Naive B cell (primary cell): ENCODE data around the gene TMEM212. TPM values are rescaled to one million over a fixed set of nuclear protein-coding genes. Genes with fewer than 3 reads are reported as not detected.

ENCODE experiments used
- ATAC-seq, 2 donors: fragments of 150-1000 bp; cut with Tn5 transposase; 2 replicates each; pipeline ENCODE4 v1.10.0; 2021; ENCODE audit warnings: low read depth in 2 of 2, mild to moderate bottlenecking in 2 of 2, moderate library complexity in 2 of 2
- DNase-seq: peaks from one replicate; pipeline ENCODE4 v3.0.0; 2022
- H3K27ac Mint-ChIP-seq, 6 donors: one replicate each; pipeline ENCODE4 v1.8.0; 2020 to 2022; ENCODE audit warnings: mild to moderate bottlenecking in 6 of 6, mixed read lengths in 6 of 6, moderate library complexity in 5 of 6, inconsistent platforms in 2 of 6
- H3K27me3 Mint-ChIP-seq, 3 donors: one replicate each; pipeline ENCODE4 v1.8.0; 2021 to 2022; ENCODE audit warnings: mixed read lengths in 3 of 3, mild to moderate bottlenecking in 1 of 3
- H3K36me3 Mint-ChIP-seq, 2 donors: one replicate each; pipeline ENCODE4 v1.8.0; 2020 to 2022; ENCODE audit warnings: mixed read lengths in 2 of 2, inconsistent platforms in 1 of 2, mild to moderate bottlenecking in 1 of 2
- H3K4me1 Mint-ChIP-seq, 3 donors: one replicate each; pipeline ENCODE4 v1.8.0; 2020 to 2022; ENCODE audit warnings: mixed read lengths in 3 of 3, inconsistent platforms in 1 of 3, mild to moderate bottlenecking in 1 of 3, moderate library complexity in 1 of 3
- H3K4me3 Mint-ChIP-seq, 8 donors: one replicate each; pipeline ENCODE4 v1.8.0; 2020 to 2022; ENCODE audit warnings: mild to moderate bottlenecking in 8 of 8, mixed read lengths in 8 of 8, moderate library complexity in 8 of 8, inconsistent platforms in 2 of 8
- H3K9me3 Mint-ChIP-seq, 7 donors: one replicate each; pipeline ENCODE4 v1.8.0; 2020 to 2022; ENCODE audit warnings: mixed read lengths in 7 of 7, mild to moderate bottlenecking in 5 of 7, inconsistent platforms in 2 of 7, moderate library complexity in 1 of 7
- polyA plus RNA-seq, 6 donors: library from polyadenylated mRNA; unstranded; fragments of 300-500 nt; fragmentation: Illumina TruSeq; gene quantifications; one replicate each; pipeline ENCODE4 v1.2.3, GENCODE V29; 2021; ENCODE audit warnings: low read depth in 6 of 6

The TMEM212 gene
- polyA plus RNA-seq, result not detected

- no peaks in the 10 kb centered on the region for H3K4me1 Mint-ChIP-seq
- DNase-seq, result no peak
- ATAC-seq, result no peak
- H3K4me3 Mint-ChIP-seq, result no peak within 1 kb of the TSS
- peaks cover 0 to 5% (median 4%) of the 10 kb centered on the region in 3 donors for H3K27me3 Mint-ChIP-seq
- no peaks in the 10 kb centered on the region for H3K36me3 Mint-ChIP-seq
- H3K27ac Mint-ChIP-seq, result no peak within 1 kb of the TSS
- H3K9me3 Mint-ChIP-seq, result peaks cover 0 to 4% (median 0%) of the 10 kb centered on the region in 7 donors
Measured at GRCh38 chr3:171842864-171843518, at the start of gene TMEM212. TSS of gene TMEM212 (plus strand) at chr3:171843349. CDS start at chr3:171843384, 35 bp downstream.

GRCh38 chr3:171796625-171797264 lies 46.4 kb upstream of the TMEM212 start:
- Mint-ChIP-seq H3K36me3 (no peaks in the 10 kb centered on the region), H3K27me3 (peaks cover 0 to 7% (median 0%) of the 10 kb centered on the region in 3 donors), H3K4me3 (no peak overlapping the region), H3K9me3 (no peaks in the 10 kb centered on the region), H3K27ac (no peak overlapping the region), H3K4me1 (no peaks in the 10 kb centered on the region)
- DNase-seq, result no peak
- ATAC-seq, result no peak

- no peaks in the 10 kb centered on the region for H3K4me1 Mint-ChIP-seq
- H3K36me3 Mint-ChIP-seq, result no peaks in the 10 kb centered on the region
- no peak overlapping the region for H3K27ac Mint-ChIP-seq
- H3K27me3 Mint-ChIP-seq, result peaks cover 0 to 4% (median 0%) of the 10 kb centered on the region in 3 donors
- ATAC-seq (no peak), DNase-seq (no peak)
- H3K4me3 Mint-ChIP-seq, result no peak overlapping the region
- H3K9me3 Mint-ChIP-seq, result no peaks in the 10 kb centered on the region
Measured at GRCh38 chr3:171797265-171797679, 45.9 kb upstream of the TMEM212 start.

GRCh38 chr3:171797873-171798272 lies 45.3 kb upstream of the TMEM212 start:
- ATAC-seq, result no peak
- Mint-ChIP-seq H3K27ac (no peak overlapping the region), H3K9me3 (no peaks in the 10 kb centered on the region), H3K27me3 (peaks cover 0 to 4% (median 3%) of the 10 kb centered on the region in 3 donors), H3K4me3 (no peak overlapping the region), H3K4me1 (no peaks in the 10 kb centered on the region), H3K36me3 (no peaks in the 10 kb centered on the region)
- no peak for DNase-seq

GRCh38 chr3:171799501-171799900 lies 43.6 kb upstream of the TMEM212 start:
- Mint-ChIP-seq H3K27me3 (peaks cover 0 to 7% (median 3%) of the 10 kb centered on the region in 3 donors), H3K9me3 (no peaks in the 10 kb centered on the region), H3K36me3 (no peaks in the 10 kb centered on the region), H3K4me1 (no peaks in the 10 kb centered on the region), H3K4me3 (no peak overlapping the region), H3K27ac (no peak overlapping the region)
- DNase-seq, result no peak
- no peak for ATAC-seq

- Mint-ChIP-seq H3K27me3 (peaks cover 2 to 13% (median 9%) of the 10 kb centered on the region in 3 donors), H3K36me3 (no peaks in the 10 kb centered on the region), H3K4me3 (no peak overlapping the region), H3K27ac (no peak overlapping the region), H3K9me3 (no peaks in the 10 kb centered on the region), H3K4me1 (no peaks in the 10 kb centered on the region)
- no peak for DNase-seq
- no peak for ATAC-seq
Measured at GRCh38 chr3:171801738-171802589, 41.2 kb upstream of the TMEM212 start.

GRCh38 chr3:171802590-171802956 lies 40.6 kb upstream of the TMEM212 start:
- peaks cover 0 to 1% of the 10 kb centered on the region in 2 donors for H3K36me3 Mint-ChIP-seq
- H3K4me3 Mint-ChIP-seq, result no peak overlapping the region
- no peak for DNase-seq
- peaks cover 8 to 19% (median 13%) of the 10 kb centered on the region in 3 donors for H3K27me3 Mint-ChIP-seq
- no peak overlapping the region for H3K27ac Mint-ChIP-seq
- H3K9me3 Mint-ChIP-seq, result no peaks in the 10 kb centered on the region
- no peaks in the 10 kb centered on the region for H3K4me1 Mint-ChIP-seq
- ATAC-seq, result no peak

GRCh38 chr3:171803044-171803443 lies 40.1 kb upstream of the TMEM212 start:
- H3K4me3 Mint-ChIP-seq, result no peak overlapping the region
- peaks cover 0 to 6% of the 10 kb centered on the region in 2 donors for H3K36me3 Mint-ChIP-seq
- DNase-seq (no peak), ATAC-seq (no peak)
- H3K27me3 Mint-ChIP-seq, result peaks cover 13 to 23% (median 17%) of the 10 kb centered on the region in 3 donors
- H3K9me3 Mint-ChIP-seq, result peaks cover 0 to 3% (median 0%) of the 10 kb centered on the region in 7 donors
- no peaks in the 10 kb centered on the region for H3K4me1 Mint-ChIP-seq
- H3K27ac Mint-ChIP-seq, result no peak overlapping the region

- Mint-ChIP-seq H3K36me3 (peaks cover 4 to 13% of the 10 kb centered on the region in 2 donors), H3K27me3 (peaks cover 23 to 34% (median 25%) of the 10 kb centered on the region in 3 donors), H3K27ac (no peak overlapping the region), H3K9me3 (peaks cover 0 to 3% (median 0%) of the 10 kb centered on the region in 7 donors), H3K4me3 (no peak overlapping the region), H3K4me1 (peaks cover 6 to 9% (median 7%) of the 10 kb centered on the region in 3 donors)
- no peak for ATAC-seq
- DNase-seq, result no peak
Measured at GRCh38 chr3:171804618-171805389, 38.3 kb upstream of the TMEM212 start.

- Mint-ChIP-seq H3K4me1 (peaks cover 9 to 14% (median 9%) of the 10 kb centered on the region in 3 donors), H3K36me3 (peaks cover 4 to 13% of the 10 kb centered on the region in 2 donors), H3K27ac (no peak overlapping the region), H3K27me3 (peaks cover 27 to 39% (median 29%) of the 10 kb centered on the region in 3 donors), H3K9me3 (peaks cover 0 to 3% (median 0%) of the 10 kb centered on the region in 7 donors), H3K4me3 (no peak overlapping the region)
- no peak for ATAC-seq
- no peak for DNase-seq
Measured at GRCh38 chr3:171805687-171806086, 37.5 kb upstream of the TMEM212 start.

- no peak overlapping the region for H3K27ac Mint-ChIP-seq
- peaks cover 9 to 15% (median 10%) of the 10 kb centered on the region in 3 donors for H3K4me1 Mint-ChIP-seq
- H3K27me3 Mint-ChIP-seq, result peaks cover 35 to 47% (median 37%) of the 10 kb centered on the region in 3 donors
- peaks cover 0 to 3% (median 0%) of the 10 kb centered on the region in 7 donors for H3K9me3 Mint-ChIP-seq
- no peak overlapping the region for H3K4me3 Mint-ChIP-seq
- ATAC-seq, result no peak
- peaks cover 4 to 13% of the 10 kb centered on the region in 2 donors for H3K36me3 Mint-ChIP-seq
- no peak for DNase-seq
Measured at GRCh38 chr3:171806200-171807128, 36.7 kb upstream of the TMEM212 start.

GRCh38 chr3:171807129-171807675 lies 35.9 kb upstream of the TMEM212 start:
- peaks cover 4 to 13% of the 10 kb centered on the region in 2 donors for H3K36me3 Mint-ChIP-seq
- no peak overlapping the region for H3K4me3 Mint-ChIP-seq
- no peak overlapping the region for H3K27ac Mint-ChIP-seq

More at GRCh38 chr3:171807129-171807675, 35.9 kb upstream of the TMEM212 start:
- peaks cover 34 to 51% (median 42%) of the 10 kb centered on the region in 3 donors for H3K27me3 Mint-ChIP-seq
- peaks cover 0 to 3% (median 0%) of the 10 kb centered on the region in 7 donors for H3K9me3 Mint-ChIP-seq
- peaks cover 9 to 15% (median 10%) of the 10 kb centered on the region in 3 donors for H3K4me1 Mint-ChIP-seq
- DNase-seq (no peak), ATAC-seq (no peak)
